Brain pericyte (primary cell): ENCODE measurements around the gene MYL4.
"Not testable (repeated sequence)": the region's sequence is repeated elsewhere in the genome, so short reads cannot be mapped to it uniquely, and the experiment has no call there.

Experiments used
- DNase-seq: peaks from one replicate; pipeline ENCODE4 v3.0.0-alpha.2; 2012; ENCODE audit warnings: low read depth, low spot score

Gene MYL4

DNA sequence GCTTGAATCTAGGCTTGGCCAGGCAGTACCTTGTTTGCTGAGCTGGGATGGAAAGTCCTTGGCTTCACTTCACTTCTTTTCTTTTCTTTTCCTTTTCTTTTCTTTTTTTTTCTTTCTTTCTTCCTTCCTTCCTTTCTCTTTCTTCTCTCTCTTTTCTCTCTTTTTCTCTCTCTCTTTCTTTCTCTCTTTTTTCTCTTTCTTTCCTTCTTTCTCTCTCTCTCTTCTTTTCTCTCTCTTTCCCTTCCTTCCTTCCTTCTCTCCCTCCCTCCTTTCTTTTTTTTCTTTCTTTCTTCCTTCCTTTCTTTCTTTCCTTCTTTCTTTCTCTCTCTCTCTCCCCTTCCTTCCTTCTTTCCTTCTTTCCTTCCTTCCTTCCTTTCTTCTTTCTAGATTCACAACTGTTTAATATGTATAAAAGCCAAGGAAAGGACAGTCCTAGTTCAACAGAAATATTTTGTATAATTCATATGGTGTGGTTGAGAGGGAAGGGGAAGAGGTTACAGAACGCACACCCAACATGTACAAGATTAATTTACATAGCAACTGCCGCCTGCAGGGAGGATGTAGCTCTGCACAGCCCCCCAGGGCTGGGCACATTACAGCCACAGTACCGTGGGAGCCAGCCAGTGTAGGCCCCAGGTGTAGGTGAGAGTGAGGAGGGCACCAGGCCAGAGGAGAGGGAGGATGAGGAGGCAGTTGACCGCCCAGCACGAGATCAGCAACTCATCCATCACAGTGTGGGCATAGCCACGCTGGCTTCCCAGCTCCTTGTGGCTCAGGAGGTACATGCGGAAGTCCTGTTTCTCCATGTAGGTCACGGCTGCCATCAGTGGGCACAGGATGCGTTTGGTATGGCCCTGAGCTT is 34.8 kb downstream of the MYL4 start:
- no peak for DNase-seq

DNA sequence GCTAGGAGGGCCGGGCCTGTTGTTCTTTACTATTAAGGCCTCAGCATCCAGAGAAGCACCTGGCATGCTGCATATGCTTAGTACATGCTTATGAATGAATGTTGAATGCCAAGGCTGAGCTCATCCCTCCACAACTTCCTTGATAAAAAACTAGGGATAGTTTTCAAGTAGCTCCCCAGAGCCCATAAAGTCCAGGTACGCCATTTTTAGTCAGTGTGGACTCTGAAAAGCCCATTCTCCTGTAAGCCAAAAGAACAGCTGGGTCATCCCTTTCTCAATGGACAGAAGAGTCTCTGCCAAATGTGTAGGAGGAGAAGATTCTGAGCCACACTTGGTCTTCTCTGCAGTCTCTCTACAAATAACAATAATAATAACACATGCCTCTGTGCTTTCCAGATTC is 35.5 kb downstream of the MYL4 start:
- DNase-seq: no peak

DNA sequence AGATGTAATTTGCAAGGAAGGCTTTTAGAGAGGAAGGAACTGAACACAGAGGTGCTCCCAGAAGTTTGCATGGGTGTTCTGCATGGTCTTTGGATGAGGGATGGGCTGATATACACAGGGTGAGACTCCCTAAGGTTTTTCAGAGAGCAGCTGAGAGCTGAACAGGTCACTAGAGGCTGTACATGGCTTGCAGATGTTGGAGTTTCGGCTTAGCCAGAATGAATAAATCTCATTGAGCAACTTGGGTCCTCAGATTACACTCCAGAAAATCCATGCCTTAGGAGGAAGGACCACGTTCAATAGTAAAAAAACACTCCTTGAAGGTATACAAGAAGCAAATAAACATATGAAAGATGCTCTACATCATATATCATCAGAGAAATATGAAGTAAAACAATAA is 37.0 kb downstream of the MYL4 start:
- no peak for DNase-seq

DNA sequence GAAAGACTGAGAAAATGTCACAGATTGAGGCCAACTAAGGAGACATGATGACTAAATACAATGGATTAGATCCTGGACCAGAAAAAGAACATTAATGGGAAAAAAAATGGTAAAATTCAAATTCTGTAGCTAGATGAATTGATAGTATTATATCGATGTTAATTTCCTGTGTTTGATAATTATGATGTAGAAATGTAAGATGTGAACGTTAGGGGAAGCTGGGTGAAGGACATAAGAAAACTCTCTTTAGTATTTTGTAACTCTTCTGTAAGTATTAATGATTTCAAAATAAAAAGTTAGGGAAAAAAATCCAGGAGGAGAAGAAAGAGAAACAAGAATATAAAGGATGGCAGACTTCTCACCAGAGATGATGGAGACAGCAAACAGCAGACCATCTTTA is 41.7 kb downstream of the MYL4 start:
- no peak for DNase-seq

DNA sequence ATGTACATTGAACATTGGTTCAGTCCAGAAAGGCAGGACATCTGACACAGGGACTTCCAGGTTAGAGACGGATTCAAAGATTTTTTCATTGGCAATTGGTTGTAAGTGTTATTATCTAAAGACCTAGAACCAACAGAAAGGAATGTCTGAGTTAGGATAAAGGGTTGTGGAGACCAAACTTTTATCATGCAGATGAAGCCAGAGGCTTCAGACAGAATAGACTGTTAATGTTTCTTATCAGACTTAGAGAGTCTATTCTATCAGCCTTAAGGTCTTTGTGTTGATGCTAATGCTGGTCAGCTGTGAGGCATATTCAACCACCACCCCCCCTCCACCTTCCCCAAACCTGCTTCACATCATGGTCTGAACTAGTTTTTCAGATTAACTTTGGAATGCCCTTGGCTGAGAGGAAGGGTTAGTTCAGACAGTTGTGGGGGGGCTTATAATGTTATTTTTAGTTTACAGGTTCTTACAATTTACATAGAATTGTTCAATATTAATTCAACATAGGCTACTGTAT is 42.3 kb downstream of the MYL4 start:
- DNase-seq: no peak

DNA sequence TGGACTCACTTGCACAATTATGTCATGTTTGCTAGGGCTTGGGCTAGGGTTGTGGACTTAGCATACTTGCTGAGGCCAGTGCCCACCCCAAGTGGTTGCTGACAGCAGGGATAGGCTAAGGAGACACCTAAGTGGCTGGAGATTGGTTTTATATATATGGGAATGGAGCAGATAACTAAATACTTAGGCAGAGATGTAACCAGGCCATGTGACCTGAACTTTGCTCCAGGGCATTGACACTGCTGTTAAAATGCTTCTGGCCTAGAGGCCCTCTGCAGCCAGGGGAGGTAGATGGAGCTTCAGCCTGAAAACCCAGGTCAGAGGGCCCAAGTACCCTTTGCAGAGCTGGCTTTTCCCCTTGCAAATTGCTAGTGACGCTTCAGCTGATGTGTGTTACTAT is 43.1 kb downstream of the MYL4 start:
- DNase-seq: no peak

DNA sequence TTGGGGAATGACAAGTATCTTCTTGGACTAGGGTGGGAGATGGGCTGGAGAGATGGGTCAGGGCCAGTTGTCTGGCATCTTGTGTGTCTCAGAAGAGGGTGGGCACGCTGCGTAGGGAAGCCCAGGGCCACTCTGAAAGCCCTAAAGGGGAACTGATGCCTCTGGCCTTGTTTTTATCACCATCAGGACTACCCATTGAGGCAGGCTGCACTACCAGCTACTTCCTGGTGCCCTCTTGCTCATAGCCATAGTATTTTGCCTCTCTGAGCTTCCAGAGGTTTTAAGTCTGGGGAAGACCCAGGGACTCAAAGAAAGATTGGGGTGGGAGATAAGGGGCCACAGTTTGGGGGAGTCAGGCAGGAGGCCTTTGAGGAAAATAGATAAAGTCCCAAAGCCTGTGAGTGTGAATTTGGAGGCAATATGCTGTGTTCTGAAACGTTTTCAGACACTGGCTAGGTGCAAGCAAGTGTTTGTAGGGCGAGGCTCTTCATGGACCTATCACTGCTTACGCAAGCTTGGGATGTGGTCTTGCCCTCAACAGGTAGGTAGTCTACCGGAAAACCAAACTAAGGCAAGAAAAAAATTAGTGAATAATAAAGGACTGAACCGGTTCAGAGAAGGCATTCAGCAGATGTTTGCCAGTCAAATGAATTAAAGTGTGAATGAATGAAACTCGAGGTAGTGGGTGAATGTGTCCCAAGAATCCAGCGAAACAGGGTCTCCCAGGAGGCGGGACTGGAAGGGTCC is 43.8 kb downstream of the MYL4 start:
- no peak for DNase-seq

DNA sequence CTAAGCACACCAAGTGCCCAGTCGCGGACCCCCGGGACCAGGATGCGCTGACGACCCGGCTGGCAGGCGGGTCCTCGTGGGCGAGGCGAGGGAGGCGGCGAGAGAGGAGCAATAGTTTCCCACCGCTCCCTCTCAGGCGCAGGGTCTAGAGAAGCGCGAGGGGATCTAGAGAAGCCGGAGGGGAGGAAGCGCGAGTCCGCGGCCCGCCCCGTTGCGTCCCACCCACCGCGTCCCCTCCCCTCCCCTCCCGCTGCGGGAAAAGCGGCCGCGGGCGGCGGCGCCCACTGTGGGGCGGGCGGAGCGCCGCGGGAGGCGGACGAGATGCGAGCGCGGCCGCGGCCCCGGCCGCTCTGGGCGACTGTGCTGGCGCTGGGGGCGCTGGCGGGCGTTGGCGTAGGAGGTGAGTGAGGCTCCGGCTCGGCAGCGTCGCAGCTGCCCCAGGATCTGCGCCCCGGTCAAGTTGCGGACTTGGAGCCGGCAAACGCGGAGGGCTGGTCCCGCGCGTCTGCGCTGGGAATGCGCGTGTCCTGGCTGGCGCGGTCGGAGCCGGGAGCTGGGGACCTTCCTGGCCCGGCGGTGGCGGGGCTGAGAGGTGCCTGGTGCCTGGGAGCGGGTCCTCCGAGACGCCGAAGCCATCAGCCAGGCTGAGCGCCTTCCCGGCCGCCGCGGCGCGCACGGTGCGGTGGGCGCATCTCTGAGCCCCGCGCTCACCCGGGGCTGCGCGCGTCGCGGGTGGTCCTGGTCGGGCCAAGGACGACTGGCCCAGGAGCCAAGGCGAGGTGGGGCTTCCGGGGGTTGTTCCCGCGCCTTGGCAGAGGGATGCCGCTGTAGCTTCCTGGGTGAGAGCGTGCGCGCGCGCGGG is 44.6 kb downstream of the MYL4 start, which contains the start of gene ITGB3:
Gene ITGB3, plus strand, starts transcription at position 287 of the 862 bp plus-strand sequence. Its CDS starts 35 bp downstream, at position 322.
- DNase-seq: no peak

DNA sequence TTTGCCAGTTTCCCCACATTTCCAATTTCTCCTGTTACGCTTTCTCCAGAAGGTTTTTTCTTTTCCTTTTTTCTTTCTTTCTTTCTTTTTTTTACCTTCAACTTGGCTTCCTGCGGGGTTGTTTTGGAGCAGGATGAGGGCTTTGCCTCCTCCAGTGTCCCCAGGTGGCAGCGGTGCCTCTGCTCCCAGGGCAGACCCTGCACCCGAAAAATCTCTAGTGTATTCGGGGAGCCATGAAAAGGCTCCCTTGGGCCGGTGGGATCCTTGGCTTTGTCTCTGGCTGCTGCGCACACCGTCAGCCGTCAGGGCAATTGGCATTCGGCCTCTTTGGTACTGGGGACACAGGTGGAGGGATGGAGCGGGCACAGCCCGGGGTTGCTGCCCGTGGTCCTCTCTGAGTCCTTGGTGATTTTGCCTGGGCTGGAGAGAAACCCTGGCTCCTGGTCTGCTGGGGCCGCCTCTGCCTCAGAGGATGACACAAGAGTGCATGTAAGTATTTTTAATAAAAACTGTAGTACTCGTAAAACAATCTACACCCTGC is 45.3 kb downstream of the MYL4 start:
- DNase-seq: no peak

DNA sequence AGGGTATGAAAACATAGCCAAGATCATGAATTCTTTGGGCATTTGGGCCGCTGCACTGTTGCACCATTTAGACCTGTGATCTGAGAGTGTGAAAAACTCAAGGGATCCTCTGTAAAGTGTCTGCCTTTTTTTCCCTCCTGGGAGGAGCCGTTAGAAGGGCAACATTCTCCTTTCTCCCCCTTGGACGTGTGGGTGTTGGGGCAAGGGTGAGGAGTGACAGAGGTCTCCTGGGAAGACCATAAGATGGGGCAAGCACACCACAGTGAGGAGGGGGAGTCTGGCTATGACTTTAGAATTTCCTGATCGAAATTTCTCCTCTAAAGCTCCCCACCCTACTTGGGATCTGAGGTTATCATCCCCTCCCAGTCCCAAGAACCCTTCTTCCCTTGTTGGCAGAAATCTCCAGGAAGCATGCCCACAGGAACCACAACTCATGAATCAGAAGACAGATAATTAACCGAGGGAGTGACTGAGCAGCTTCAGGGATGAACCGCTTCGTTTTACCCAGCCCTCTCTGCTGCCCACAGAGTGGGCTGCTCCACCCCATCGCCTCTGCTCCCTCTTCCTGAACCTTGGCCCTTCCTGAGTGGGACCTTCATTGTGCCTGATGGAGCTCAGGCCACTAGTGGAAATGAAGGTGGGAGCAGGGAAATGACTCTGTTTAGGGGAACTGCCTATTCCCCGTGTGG is 48.6 kb downstream of the MYL4 start:
- no peak for DNase-seq

DNA sequence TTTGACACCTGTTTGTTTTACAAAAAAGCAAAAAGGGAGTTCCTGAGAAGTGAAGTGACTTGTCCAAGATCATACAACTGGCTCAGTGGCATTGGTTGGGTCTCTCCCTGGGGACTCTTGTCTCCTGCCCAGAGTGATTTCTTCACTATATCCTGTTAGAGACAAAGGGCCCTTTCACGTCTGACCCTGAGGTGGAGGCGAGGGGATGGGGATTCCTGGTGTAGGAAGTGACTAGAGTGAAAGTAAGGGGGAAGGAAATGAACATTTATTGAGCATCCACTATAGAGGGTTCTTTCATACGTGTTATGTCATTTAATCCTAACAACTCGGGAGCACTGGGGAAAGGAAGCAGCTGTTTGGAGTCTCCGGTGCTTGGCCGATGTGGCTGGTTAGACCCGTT is 53.4 kb downstream of the MYL4 start:
- DNase-seq: no peak

DNA sequence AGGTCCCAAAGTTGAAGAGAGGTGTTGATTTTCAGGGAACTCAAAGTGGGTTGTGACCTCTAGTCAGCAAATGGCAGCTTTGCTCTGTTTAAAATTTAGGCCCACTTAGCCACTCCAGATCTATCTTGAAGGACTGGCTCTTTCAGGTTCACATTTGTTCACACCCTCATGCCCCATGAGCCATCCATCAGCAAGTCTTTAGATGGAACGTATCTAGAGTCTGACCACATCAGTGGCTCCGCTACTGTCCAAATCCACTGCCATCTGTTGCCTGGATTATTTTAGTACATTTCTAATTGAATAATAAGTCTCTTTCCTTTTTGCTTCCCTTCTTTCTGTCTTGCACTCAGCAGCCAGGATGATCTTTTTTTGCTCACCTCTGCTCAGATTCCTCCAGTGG is 55.0 kb downstream of the MYL4 start:
- no peak for DNase-seq

DNA sequence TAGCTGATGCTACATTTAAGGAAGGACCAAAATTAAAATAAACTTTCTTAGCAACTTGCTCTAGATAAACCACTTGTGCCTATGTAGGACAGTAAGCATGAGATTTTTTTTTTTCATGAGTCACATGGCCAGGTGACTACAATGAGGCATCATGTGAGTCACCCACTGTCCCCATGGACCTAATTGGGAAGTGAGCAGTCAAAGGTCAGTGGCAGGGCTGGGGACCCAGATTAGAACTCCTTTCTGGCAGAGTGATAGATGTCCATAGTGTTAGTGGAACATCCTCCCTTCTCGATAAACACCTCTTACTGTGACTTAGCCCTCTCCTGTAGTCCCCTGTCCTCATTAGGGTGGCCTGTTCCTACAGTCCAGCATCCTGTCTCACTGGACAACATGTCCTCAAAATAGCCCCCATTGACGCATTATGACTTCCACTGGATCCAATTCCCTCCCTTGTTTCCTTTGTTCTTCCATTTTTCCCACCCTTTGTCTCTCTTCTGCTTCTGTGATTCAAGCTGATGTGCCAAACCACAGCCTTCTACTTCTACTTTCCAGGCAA is 56.9 kb downstream of the MYL4 start:
- no peak for DNase-seq

DNA sequence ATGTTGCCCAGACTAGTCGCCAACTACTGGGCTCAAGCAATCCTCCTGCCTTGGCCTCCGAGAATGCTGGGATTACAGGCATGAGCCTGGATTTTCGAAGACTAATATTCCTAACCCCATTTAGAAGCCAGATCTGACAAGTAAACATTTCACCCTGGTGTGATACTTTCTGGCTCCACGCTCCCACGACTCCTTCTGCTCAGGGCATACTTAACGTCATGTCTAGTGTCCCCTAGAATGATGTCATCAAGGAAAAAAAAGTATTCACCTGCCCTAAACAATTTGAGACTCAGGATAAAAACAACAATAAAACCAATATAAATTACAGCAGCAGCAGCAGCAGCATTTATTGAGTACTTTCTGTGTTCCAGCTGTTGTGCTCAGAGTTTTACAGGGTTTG is 57.6 kb downstream of the MYL4 start:
- DNase-seq: no peak

DNA sequence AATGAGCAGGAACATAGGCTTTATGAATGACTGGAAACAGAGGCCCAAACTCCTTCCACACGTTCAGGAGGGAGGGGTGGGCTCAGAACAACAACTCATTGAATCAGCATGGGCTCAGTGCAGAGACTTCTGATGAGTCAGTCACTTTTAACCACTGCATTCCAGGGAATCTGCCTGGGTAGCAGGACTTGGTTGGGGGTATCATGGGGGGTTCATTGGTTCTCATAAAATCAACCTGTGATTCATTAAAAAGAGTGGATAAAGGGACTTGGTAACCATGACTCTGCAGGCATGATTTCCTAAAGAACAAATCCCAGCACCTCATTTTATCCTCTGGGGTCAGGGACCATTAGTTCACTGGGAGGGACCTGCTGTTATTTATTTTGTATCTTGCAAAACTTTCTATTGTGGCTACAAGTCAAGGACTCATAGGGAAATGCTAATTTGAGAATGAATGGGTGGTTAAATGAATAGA is 58.2 kb downstream of the MYL4 start:
- DNase-seq: peak; percentile 93

DNA sequence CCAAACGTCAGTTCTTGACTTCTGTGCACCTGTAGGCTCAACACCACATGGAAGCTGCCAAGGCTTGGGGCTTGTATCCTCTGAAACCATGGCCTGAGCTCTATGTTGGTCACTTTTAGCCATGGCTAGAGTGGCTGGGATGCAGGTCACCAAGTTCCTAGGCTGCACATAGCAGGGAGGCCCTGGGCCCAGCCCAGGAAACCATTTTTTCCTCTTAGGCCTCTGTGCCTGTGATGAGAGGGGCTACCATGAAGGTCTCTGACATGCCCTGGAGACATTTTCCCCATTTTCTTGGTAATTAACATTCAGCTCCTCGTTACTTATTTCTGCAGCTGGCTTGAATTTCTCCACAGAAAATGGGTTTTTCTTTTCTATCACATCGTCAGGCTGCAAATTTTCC is 59.8 kb downstream of the MYL4 start:
- not testable (repeated sequence) for DNase-seq

DNA sequence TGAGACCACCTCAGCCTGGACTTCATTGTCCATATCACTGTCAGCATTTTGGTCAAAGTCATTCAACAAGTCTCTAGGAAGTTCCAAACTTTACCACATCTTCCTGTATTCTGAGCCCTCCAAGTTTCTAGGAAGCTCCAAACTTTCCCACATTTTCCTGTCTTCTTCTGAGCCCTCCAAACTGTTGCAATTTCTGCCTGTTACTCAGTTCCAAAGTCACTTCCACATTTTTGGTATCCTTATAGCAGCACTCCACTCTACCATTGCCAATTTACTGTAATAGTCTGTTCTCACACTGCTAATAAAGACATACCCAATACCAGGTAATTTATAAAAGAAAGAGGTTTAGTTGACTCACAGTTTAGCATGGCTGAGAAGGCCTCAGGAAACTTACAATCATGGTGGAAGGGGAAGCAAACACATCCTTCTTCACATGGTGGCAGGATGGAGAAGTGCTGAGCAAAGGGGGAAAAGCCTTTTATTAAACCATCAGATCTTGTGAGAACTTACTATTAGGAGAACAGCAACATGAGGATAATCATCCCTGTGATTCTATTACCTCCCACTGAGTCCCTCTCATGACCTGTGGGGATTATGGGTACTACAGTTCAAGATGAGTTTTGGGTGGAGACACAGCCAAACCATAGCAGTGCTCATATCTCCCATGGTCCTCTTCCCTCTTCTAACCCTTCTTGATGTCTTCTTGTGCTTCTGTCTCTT is 60.6 kb downstream of the MYL4 start:
- not testable (repeated sequence) for DNase-seq

DNA sequence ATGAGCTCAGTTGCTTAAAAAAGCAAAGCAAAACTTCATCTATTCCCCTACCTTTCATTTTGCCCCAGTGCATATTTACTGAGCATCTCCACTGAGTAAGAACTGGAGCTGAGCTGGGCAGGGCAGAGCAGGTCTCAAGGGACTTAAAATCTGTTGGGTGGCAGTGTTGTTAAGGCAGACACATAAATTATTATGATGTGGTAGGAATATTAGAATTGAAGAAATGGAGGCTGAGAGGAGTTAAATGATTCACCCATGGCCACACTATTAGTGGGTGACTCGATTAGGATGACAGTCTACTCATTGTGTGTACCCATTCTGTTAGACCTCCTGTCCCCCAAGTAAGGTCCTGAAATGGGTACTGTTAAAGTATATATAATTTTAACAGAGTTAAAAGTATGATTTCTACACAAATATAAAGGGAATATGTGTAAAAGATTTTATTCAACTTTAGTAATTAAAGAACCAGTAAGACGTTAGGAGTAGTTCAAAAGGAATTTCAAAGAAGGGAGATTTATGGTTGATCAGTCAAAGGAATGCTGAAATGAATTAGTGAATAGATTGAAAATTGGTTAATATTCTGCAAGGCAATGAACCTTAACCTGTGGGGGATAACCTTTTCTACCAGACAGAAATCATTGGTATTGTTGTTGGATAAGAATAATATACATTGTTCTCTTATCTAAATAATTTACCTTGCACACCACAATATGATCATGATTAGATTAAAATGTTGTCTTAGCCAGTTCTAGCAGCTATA is 62.0 kb downstream of the MYL4 start:
- no peak for DNase-seq

DNA sequence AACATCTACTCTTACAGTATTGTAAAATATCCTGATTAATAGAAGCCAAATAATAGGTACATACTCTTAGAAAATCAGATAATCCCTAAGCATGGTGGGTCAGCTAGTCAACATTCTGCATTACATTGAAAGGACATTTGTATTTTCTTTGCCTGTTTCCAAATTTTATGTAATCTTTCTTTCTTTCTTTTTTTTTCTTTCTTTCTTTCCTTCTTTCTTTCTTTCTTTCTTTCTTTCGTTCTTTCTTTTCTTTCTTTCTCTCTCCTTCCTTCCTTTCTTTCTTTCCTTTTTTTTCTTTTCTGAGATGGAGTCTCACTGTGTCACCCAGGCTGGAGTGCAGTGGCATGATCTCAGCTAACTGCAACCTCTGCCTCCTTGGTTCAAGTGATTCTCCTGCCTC is 63.3 kb downstream of the MYL4 start:
- no peak for DNase-seq
